GM12872 (cell line): Measurements from ENCODE around the gene WIPF3.

Experiments
- CTCF ChIP-seq: IDR thresholded peaks from 3 replicates; pipeline ENCODE4 v1.5.1; 2011; ENCODE audit warnings: low read depth, mild to moderate bottlenecking, low read length, moderate library complexity; ENCODE audit not compliant: insufficient read depth

WIPF3 gene

GRCh38 chr7:29810813-29811482 is 4.6 kb downstream of the WIPF3 start:
- no peak for TF ChIP-seq CTCF

GRCh38 chr7:29811586-29811985 is 5.3 kb downstream of the WIPF3 start:
- no peak for TF ChIP-seq CTCF

GRCh38 chr7:29812185-29812876 is 6.0 kb downstream of the WIPF3 start:
- no peak for TF ChIP-seq CTCF

DNA sequence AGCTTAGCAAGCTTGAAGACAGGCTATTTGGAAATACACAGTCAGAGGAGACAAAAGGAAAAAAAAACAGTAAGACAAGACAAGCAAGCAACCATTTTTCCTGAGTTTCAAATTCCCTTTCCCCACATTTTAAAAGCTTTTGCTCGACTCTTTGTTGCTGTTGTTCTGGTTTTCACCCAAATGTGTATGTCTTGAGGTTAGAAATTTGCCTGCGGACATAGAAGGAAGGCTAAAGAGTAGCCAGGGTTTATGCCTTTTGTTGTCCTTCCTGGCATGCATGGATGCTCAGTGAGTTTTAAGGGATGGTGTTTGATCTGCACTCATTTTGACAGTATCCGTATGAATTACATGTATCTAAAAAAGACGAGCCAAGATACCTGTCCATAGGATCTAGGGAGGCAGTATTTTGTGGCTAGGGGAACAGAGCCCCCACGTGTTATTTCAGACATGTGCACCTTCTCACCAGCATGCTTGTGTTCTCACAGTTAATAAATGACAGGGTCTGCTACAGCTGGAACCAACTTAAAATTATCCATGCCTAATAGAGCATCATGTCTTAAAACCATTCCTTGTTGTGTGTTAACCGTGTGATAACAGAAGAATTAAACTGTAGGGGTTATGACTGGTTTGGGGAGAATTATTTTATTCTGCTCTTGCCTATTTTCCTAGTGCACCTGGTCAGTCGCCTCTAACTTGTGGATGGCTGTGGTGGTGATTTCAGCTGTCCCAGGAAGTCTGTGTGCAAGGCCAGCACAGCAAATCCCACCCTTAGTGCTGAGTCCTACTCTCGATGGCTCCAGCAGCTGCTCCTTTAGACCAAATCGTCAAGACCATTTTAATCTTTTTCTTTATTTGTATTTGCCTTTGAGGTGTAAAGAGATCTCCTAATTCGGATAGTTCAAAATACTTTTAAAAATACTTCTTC is 9.1 kb downstream of the WIPF3 start:
- TF ChIP-seq CTCF = no peak

- TF ChIP-seq CTCF = no peak
These were observed 12.0 kb downstream of the WIPF3 start for GRCh38 chr7:29818308-29818707.

DNA sequence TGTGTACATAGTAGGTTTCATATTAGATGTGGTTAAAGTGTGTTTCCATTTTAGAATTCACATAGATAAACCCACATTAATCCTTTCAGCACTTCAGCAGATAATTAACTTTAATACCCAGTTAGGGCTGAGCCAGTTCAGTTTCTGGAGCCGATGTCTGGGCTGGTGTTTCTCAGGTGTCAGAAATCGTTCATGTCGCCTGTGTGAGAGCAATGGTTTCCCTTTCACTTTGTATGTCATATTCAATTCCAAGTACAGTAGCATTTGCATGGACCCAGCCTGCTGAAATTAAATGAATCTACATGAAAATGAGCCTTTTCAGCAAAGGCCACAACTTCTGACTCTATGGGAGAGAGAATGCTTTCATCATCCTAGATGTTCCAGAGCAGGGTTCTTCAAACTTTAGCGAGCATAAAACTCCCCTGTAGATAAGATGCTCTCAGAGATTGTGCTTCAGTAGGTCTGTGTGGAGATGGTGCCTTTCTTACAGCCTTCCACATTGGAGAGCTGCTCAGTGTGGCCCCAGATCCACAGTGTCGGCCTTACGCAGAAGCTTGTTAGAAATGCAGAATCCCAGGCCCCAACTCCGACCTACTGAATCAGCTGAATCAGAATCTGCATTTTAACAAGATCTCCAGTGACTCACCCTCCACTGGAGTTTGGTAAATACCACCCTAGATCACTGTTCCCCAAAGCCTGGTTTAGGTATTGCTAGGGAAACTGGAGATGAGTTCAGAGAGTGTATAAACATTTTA is 19.6 kb downstream of the WIPF3 start:
- no peak for TF ChIP-seq CTCF

DNA sequence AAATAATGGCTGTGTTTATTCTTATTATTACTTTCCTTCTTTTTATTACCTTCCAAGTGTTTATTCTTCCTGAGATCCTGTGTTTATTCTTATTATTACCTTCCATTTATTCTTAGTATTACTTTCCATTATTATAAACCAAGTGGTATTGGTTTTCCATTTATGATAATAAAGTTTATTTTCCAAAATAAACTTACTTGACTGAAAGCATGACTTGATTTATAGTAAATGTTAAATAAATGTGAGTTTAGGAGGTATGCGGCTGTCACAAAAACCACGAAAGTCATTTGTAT is 20.2 kb downstream of the WIPF3 start:
- no peak for TF ChIP-seq CTCF
